HG03460 (cell line): Measurements from ENCODE around the gene NIPAL3.
"Not testable (repeated sequence)": the region's sequence is repeated elsewhere in the genome, so short reads cannot be mapped to it uniquely, and the experiment has no call there.

Experiments
- ATAC-seq: cut with Tn5 transposase; IDR thresholded peaks from one replicate; pipeline ENCODE4 v1.9.1; 2021; ENCODE audit not compliant: unreplicated experiment

NIPAL3 gene

DNA sequence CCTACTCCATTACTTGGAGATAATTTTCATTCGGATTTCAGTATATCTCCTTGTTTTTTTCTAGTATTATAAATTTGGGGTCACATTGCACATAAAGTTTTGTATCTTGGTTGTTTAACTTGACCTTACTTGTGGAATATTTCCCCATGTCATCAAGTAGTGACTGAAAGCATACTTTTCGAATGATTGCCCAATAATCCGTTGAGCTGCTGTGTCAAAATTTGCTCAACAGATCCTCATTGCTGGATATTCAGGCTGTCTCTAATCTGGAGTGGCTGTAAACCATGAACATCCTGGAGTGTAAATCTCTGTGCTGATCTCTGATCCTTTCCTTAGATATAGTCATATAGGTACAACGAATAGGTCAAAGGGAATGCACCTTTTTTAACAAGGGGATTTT, 4.9 kb downstream of the NIPAL3 start:
- no peak for ATAC-seq

- no peak for ATAC-seq
Observed at GRCh38 chr1:24421502-24421901, 5.9 kb downstream of the NIPAL3 start.

- no peak for ATAC-seq
Observed at GRCh38 chr1:24424207-24424606, 8.6 kb downstream of the NIPAL3 start.

DNA sequence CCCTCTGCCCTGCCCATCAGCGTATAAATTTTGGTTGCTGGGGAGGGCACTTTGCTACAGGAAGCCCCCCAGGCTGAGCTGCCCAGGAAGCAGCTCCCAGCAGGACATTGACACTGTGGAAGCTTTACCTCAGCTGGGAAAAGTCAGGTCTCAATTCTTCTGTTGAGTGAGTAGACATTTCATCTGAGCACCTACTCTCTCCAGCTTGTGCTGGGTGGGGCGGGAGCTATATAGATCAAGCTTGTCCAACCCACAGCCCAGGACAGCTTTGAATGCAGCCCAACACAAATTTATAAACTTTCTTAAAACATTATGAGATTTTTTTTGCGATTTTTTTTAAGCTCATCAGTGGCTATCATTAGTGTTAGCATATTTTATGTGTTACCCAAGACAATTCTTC, 9.4 kb downstream of the NIPAL3 start:
- no peak for ATAC-seq

- ATAC-seq, result no peak
Observed at GRCh38 chr1:24425441-24425840, 9.8 kb downstream of the NIPAL3 start.

DNA sequence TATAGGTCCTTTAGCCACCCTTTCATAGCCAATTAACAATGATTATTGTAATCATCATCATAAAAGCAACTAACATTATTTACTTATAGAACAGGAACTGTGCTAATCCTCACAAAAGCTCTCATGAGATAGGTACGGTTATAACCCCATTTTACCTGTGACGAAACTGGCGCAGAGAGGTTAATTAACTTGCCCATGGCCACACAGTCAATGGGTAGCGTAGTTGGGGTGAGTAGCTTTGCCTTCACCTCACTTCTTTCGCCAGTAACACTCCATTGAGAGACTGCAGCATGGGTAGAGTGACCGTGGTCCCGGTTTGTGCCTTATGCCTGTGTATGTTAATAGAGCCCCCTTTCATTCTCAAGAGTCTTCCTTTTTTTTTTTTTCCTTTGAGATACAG, 10.3 kb downstream of the NIPAL3 start:
- no peak for ATAC-seq

DNA sequence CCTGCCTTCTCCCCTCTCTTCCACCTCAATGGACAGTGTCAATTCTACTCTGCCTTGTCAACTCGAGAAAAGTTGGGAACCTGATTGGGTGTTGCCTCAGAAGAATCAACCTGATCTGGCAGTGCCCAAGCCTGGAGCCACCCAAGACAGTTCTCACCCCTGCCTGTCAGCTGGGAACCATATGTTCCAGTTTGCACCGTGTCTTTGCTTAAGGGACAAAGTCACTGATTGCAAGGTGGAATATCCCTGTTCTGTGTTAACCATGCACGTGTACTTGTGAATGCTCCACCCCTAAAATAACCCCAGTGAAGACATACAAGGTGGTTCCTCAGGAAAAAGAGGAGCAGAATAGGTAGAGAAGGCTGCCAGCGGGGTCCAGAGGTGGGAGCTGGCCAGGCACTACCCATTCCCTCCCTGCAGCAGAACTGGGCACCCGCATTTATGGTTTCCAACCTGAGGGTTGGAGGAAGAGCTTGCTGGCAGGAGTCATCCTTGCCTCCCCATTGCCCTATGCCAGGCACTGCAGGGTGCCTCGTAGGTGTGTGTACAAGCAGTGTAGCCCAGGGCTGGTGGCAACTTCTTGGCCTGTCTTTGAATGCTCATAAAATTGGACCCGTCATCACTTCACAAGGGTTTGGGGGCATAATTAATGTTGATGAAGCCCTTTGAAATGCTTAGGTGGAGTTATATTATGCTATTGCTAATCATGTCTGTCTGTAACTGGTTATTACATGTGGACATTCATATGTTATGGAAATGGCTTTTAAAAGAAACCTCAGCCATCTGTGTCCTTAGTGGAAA, 11.3 kb downstream of the NIPAL3 start:
- ATAC-seq, result no peak

DNA sequence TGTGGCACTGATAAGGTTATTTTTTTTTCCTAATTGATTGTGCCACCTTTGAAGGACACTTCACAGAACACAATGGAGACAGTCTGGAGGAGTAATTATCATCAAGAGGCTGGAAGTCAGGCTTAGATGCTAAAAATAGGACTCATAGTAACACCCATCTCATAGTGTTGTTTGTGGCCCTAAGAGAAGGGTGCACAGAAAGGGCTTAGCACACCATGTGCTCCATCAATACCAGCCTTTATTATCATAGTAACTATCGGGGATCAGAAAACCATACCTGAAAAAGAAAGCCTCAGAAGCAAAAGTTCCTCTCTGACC, 11.9 kb downstream of the NIPAL3 start:
- no peak for ATAC-seq

GRCh38 chr1:24435782-24436365, 20.3 kb downstream of the NIPAL3 start:
- no peak for ATAC-seq

DNA sequence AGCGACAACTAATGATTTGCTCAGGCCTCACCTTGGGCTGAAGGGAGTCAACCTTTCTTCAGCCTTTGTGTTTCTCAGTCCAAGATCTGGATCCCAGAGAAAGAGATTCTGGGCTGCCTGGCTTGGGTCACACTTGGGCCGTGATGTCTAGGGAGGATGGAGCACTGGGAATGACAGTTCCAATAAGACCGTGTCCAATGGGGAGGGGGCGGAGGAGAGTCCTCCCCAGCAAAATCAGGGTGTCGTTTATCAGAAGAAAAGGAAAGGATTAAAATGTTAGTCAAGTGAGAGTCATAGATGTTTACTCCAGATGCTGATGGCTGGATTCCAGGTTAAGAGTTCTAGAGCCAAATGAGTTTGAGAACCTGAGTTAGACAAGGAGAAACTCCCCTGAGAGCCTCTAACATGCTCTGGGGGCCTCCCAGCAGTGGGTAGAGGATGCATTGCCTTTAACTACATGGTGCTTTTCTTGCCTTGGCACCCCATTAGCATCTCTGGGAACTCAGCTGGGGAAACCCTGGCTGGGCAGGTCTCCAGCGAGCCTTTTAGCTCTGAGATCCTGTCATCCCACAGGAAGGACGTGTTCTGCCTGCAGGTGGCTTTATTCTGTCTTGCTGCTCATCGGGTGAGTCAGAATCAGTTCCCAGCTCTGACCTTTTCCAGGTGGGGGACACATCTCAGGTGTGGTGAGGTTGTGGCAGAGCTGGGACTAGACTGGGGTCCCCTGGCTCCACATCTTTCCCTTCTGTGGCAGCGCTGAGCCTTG, 22.2 kb downstream of the NIPAL3 start:
- ATAC-seq, result no peak

GRCh38 chr1:24438423-24438901, 22.9 kb downstream of the NIPAL3 start:
- no peak for ATAC-seq

DNA sequence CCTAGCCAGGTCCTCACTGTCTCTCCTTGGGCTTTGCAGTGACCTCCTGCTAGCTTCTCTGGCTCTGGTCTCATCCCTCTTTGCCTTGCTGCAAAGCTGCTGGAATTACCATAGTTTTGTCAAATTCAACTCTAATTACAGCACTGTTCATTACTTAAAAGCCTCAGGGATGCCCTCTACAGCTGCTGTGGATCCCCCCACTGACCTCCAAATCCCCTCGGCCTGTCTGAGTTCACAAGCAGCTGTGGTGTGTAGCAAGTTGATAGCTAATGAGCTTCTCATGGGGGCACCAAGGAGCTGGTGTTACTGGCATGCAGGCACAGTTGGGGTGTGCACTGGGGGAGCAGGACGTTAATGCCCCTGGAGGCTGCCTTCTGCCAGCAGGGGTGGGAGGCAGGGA, 24.8 kb downstream of the NIPAL3 start:
- ATAC-seq, result no peak

- no peak for ATAC-seq
Observed at GRCh38 chr1:24441480-24441879, 25.9 kb downstream of the NIPAL3 start.

GRCh38 chr1:24441996-24442668, 26.5 kb downstream of the NIPAL3 start:
- no peak for ATAC-seq

DNA sequence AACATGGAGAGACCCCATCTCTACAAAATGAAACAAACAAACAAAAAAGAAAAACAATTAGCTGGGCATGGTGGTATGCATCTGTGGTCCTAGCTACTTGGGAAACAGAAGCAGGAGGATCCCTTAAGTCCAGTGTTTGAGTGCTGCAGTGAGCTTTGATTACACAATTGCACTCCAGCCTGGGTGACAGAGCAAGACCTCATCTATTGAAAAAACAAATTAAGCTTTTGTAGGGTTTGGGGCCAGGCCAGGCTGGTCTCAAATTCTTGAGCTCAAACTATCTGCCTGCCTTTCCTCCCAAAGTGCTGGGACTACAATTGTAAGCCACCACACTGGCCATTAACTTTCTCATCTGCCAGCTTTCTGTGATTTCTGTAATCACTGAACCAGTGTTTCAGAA, 27.2 kb downstream of the NIPAL3 start:
- no peak for ATAC-seq

DNA sequence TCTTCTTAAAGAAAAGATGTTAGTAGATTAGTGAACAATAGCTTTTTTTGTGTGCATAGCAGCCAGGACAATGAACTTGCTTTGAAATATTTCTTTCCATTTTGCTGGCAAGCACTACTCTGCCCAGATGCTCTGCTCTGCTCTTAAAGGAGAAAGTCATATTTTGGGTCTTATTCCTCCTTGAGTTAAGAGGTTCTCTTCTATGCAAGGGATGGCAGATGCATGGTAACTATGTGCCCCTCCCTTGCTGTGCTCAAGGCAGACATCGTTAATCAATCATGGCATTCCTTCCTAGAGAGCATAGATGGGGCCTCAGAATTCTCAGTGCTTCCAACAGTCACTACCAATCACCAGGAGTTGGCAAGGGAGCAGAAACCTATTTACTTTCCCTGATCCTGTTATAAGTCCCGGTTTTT, 27.6 kb downstream of the NIPAL3 start:
- no peak for ATAC-seq

DNA sequence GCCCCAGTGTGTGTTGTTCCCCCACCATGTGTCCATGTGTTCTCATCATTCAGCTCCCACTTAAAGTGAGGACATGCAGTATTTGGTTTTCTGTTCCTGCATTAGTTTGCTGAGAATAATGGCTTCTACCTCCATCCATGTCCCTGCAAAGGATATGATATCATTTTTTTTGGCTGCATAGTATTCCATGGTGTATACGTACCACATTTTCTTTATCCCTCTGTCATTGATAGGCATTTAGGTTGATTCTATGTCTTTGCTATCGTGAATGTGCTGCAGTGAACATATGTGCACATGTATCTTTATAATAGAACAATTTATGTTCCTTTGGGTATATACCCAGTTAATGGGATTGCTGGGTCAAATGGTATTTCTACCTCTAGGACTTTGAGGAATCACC, 30.8 kb downstream of the NIPAL3 start:
- not testable (repeated sequence) for ATAC-seq

DNA sequence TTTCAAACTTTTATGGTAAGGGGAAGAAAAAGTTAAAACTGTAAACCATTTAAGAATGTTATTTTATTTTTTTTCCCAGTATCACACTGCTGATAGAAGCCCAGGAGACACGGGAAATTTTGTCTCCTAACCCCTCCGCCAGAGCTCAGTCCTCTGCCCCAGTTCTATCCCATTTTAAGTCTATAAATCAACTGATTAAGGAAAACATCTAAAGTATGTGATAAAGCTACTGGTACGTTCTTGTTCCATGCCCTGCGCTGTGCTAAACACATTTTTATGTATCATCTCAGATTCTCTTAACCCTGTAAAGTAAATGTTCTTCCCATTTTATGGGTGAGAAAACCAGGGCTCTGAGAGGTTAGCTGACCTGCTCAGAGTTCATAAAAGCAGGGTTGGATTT, 34.7 kb downstream of the NIPAL3 start:
- ATAC-seq, result no peak

GRCh38 chr1:24450857-24451397, 35.3 kb downstream of the NIPAL3 start:
- no peak for ATAC-seq

GRCh38 chr1:24451746-24452145, 36.1 kb downstream of the NIPAL3 start:
- ATAC-seq, result no peak

DNA sequence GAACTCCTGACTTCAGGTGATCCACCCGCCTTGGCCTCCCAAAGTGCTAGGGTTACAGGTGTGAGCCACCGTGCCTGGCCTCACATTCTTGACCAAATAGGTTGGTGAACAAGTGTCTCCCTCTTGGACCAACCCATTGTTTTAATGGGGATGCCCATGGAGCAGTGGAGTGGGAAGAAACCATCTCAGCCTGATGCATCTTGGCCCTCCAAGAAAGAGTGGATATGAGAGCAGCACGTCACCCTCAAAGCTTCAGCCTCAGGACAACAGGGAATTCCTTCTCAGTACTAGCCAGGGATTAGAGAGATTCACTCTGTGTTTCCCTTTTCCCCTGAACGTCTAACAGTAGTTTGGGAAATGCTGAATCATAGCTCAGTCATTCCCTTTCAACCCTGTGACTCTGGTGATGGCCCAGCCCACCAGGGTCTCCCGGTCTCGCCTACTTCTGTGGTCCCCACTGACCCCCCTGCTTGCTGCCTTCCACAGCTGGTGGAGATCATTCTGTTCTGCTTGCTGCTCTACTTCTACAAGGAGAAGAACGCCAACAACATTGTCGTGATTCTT, 37.4 kb downstream of the NIPAL3 start:
- no peak for ATAC-seq
